Measurements from ENCODE around the gene GALNT10.

GALNT10 gene

GRCh38 chr5:154411338-154411737 lies 220.8 kb downstream of the GALNT10 start:
- DNase-seq = no peak

- no peak for DNase-seq
These were observed 221.8 kb downstream of the GALNT10 start for GRCh38 chr5:154412316-154412715.

- no peak for DNase-seq
These were observed 222.4 kb downstream of the GALNT10 start for GRCh38 chr5:154412925-154413324.

- DNase-seq = no peak
These were observed 224.6 kb downstream of the GALNT10 start for GRCh38 chr5:154415114-154415513.

- DNase-seq = peak; percentile 88
These were observed 227.8 kb downstream of the GALNT10 start for GRCh38 chr5:154418344-154418820.

- DNase-seq = no peak
These were observed 228.7 kb downstream of the GALNT10 start for GRCh38 chr5:154419236-154419635.

GRCh38 chr5:154421868-154422267 lies 231.3 kb downstream of the GALNT10 start:
- no peak for DNase-seq

GRCh38 chr5:154422298-154422697 lies 231.8 kb downstream of the GALNT10 start:
- DNase-seq = no peak

GRCh38 chr5:154428208-154428607 lies 237.7 kb downstream of the GALNT10 start:
- DNase-seq = no peak

- no peak for DNase-seq
These were observed 238.8 kb downstream of the GALNT10 start for GRCh38 chr5:154429341-154429740.

- DNase-seq = no peak
These were observed 239.9 kb downstream of the GALNT10 start for GRCh38 chr5:154430466-154430865.

- DNase-seq = no peak
These were observed 240.6 kb downstream of the GALNT10 start for GRCh38 chr5:154430961-154431630.

GRCh38 chr5:154435226-154435625 lies 244.7 kb downstream of the GALNT10 start:
- DNase-seq = no peak

- no peak for DNase-seq
These were observed 246.9 kb downstream of the GALNT10 start for GRCh38 chr5:154437281-154437965.

- no peak for DNase-seq
These were observed 250.0 kb downstream of the GALNT10 start for GRCh38 chr5:154440540-154440939.

- DNase-seq = no peak
These were observed 252.3 kb downstream of the GALNT10 start for GRCh38 chr5:154442801-154443200.

- no peak for DNase-seq
These were observed 254.3 kb downstream of the GALNT10 start for GRCh38 chr5:154444556-154445421.

GRCh38 chr5:154445422-154446194 lies 255.1 kb downstream of the GALNT10 start, which contains the start of gene SAP30L:
SAP30L (plus strand) TSS chr5:154445997; CDS start chr5:154446605, 608 bp downstream.
- peak; percentile 68 for DNase-seq

- DNase-seq = no peak
These were observed 255.9 kb downstream of the GALNT10 start for GRCh38 chr5:154446195-154447088.

- no peak for DNase-seq
These were observed 256.7 kb downstream of the GALNT10 start for GRCh38 chr5:154447089-154447725.

- no peak for DNase-seq
These were observed 259.3 kb downstream of the GALNT10 start for GRCh38 chr5:154449786-154450185.

All from NCI-H1105 treated with DMSO at 0.1 percent for 48 hours (cell line).